Liver (tissue), 3 donors: ENCODE measurements around the gene SLC5A5.

Source experiments
- CTCF ChIP-seq: fragments of 150-350 bp; IDR thresholded peaks from 2 replicates; pipeline ENCODE4 v1.5.1; 2017; ENCODE audit warnings: improper control_type of control experiment, low read depth, low read length; ENCODE audit not compliant: missing input control
- GABPA ChIP-seq, 2 donors: IDR thresholded peaks in 1 of 2; conservative IDR thresholded peaks in 1 of 2; 2 replicates each; pipeline ENCODE4 v1.6.1; 2016; ENCODE audit warnings: antibody characterized with exemption in 2 of 2, mild to moderate bottlenecking in 1 of 2, moderate library complexity in 1 of 2
- donor health status: healthy.
- donor health status: healthy.

GRCh38 chr19:17855280-17856152 lies 16.2 kb upstream of the SLC5A5 start:
- TF ChIP-seq GABPA (IDR thresholded peaks at IDR 0.05 in 1 of 2, conservative IDR thresholded peaks at IDR 0.05 in 1 of 2) (no peak), CTCF (peak; percentile 98)
